ENCODE data around the gene RAB6A.
"Not testable (repeated sequence)": the region's sequence is repeated elsewhere in the genome, so short reads cannot be mapped to it uniquely, and the experiment has no call there.

The RAB6A gene

GRCh38 chr11:73750228-73750627, 10.6 kb downstream of the RAB6A start:
- Histone ChIP-seq H3K27ac (ENCODE audit: low read length) (no peak overlapping the region), H3K4me3 (ENCODE audit: low read length) (no peak overlapping the region), H3K4me1 (ENCODE audit: control insufficient read depth, insufficient read depth, low read length) (no peaks in the 10 kb centered on the region), H3K9me3 (ENCODE audit: control insufficient read depth, insufficient read depth, low read length) (no peaks in the 10 kb centered on the region), H3K36me3 (ENCODE audit: control insufficient read depth, insufficient read depth, low read length) (no peaks in the 10 kb centered on the region), H3K27me3 (ENCODE audit: control insufficient read depth, insufficient read depth, low read length) (no peaks in the 10 kb centered on the region)
- WGBS (ENCODE audit: insufficient coverage, insufficient read length), result no CpG with 5 or more reads among the region's 5 CpGs
- no peak for DNase-seq (ENCODE audit: low read depth, low spot score)

- Histone ChIP-seq H3K4me3 (ENCODE audit: low read length) (no peak overlapping the region), H3K27ac (ENCODE audit: low read length) (no peak overlapping the region), H3K4me1 (ENCODE audit: control insufficient read depth, insufficient read depth, low read length) (no peaks in the 10 kb centered on the region), H3K27me3 (ENCODE audit: control insufficient read depth, insufficient read depth, low read length) (no peaks in the 10 kb centered on the region), H3K9me3 (ENCODE audit: control insufficient read depth, insufficient read depth, low read length) (no peaks in the 10 kb centered on the region), H3K36me3 (ENCODE audit: control insufficient read depth, insufficient read depth, low read length) (no peaks in the 10 kb centered on the region)
- WGBS (ENCODE audit: insufficient coverage, insufficient read length), result 100% methylated on average over 1 of the region's 7 CpGs
- no peak for DNase-seq (ENCODE audit: low read depth, low spot score)
Measured at GRCh38 chr11:73749118-73749517, 11.8 kb downstream of the RAB6A start.

- Histone ChIP-seq H3K27me3 (ENCODE audit: control insufficient read depth, insufficient read depth, low read length) (no peaks in the 10 kb centered on the region), H3K4me3 (ENCODE audit: low read length) (no peak overlapping the region), H3K9me3 (ENCODE audit: control insufficient read depth, insufficient read depth, low read length) (no peaks in the 10 kb centered on the region), H3K36me3 (ENCODE audit: control insufficient read depth, insufficient read depth, low read length) (no peaks in the 10 kb centered on the region), H3K27ac (ENCODE audit: low read length) (no peak overlapping the region), H3K4me1 (ENCODE audit: control insufficient read depth, insufficient read depth, low read length) (no peaks in the 10 kb centered on the region)
- WGBS (ENCODE audit: insufficient coverage, insufficient read length), result no CpG with 5 or more reads among the region's 5 CpGs
- no peak for DNase-seq (ENCODE audit: low read depth, low spot score)
Measured at GRCh38 chr11:73748300-73748699, 12.6 kb downstream of the RAB6A start.

DNA sequence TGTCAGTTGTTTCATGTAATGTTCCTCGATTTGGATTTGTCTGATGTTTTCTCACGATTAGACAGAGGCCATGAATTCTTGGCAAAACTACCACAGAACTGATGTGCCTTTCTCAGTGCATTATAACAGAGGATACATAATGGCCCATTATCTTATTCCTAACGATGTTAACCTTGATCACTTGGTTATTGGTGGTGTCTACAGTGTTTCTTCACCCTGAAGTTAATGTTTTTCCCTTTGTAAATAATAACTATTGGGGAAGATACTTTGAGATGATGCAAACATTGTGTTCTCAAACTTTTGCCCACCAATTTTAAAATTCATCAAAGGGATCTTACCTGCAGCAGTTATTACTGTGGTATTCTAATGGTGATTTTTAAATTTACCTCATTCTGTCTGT, 13.1 kb downstream of the RAB6A start:
- Histone ChIP-seq H3K9me3 (ENCODE audit: control insufficient read depth, insufficient read depth, low read length) (no peaks in the 10 kb centered on the region), H3K4me1 (ENCODE audit: control insufficient read depth, insufficient read depth, low read length) (no peaks in the 10 kb centered on the region), H3K36me3 (ENCODE audit: control insufficient read depth, insufficient read depth, low read length) (no peaks in the 10 kb centered on the region), H3K27me3 (ENCODE audit: control insufficient read depth, insufficient read depth, low read length) (no peaks in the 10 kb centered on the region), H3K4me3 (ENCODE audit: low read length) (no peak overlapping the region), H3K27ac (ENCODE audit: low read length) (no peak overlapping the region)
- no peak for DNase-seq (ENCODE audit: low read depth, low spot score)
- WGBS (ENCODE audit: insufficient coverage, insufficient read length), result no CpG with 5 or more reads among the region's 3 CpGs

DNA sequence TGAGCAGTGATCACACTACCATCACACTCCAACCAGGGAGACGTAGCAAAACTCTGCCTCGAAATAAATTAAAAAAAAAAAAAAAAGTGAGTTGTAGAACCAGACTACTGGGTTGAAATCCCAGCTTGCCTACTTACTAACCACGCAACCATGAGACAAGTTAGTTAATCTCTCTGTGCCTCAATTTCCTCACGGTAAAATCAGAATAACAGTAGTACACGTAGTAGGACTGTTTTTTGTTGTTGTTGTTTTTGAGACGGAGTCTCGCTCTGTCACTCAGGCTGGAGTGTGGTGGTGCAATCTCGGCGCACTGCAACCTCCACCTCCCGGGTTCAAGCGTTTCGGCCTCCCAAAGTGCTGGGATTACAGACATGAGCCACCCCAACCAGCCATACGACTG, 14.2 kb downstream of the RAB6A start:
- no CpG with 5 or more reads among the region's 13 CpGs for WGBS (ENCODE audit: insufficient coverage, insufficient read length)
- no peaks in the 10 kb centered on the region for H3K36me3 ChIP-seq (ENCODE audit: control insufficient read depth, insufficient read depth, low read length)
- DNase-seq (ENCODE audit: low read depth, low spot score), result no peak
- no peaks in the 10 kb centered on the region for H3K27me3 ChIP-seq (ENCODE audit: control insufficient read depth, insufficient read depth, low read length)
- H3K4me1 ChIP-seq (ENCODE audit: control insufficient read depth, insufficient read depth, low read length), result no peaks in the 10 kb centered on the region
- H3K9me3 ChIP-seq (ENCODE audit: control insufficient read depth, insufficient read depth, low read length), result no peaks in the 10 kb centered on the region
- H3K4me3 ChIP-seq (ENCODE audit: low read length), result no peak overlapping the region
- no peak overlapping the region for H3K27ac ChIP-seq (ENCODE audit: low read length)

- WGBS (ENCODE audit: insufficient coverage, insufficient read length), result no CpG with 5 or more reads among the region's 7 CpGs
- DNase-seq (ENCODE audit: low read depth, low spot score), result no peak
- H3K4me1 ChIP-seq (ENCODE audit: control insufficient read depth, insufficient read depth, low read length), result no peaks in the 10 kb centered on the region
Measured at GRCh38 chr11:73743045-73743444, 17.8 kb downstream of the RAB6A start.

GRCh38 chr11:73735959-73736358, 24.9 kb downstream of the RAB6A start:
- not testable (repeated sequence) for H3K9me3 ChIP-seq (ENCODE audit: control insufficient read depth, insufficient read depth, low read length); H3K4me1 ChIP-seq (ENCODE audit: control insufficient read depth, insufficient read depth, low read length); H3K36me3 ChIP-seq (ENCODE audit: control insufficient read depth, insufficient read depth, low read length); H3K27me3 ChIP-seq (ENCODE audit: control insufficient read depth, insufficient read depth, low read length); H3K4me3 ChIP-seq (ENCODE audit: low read length); DNase-seq (ENCODE audit: low read depth, low spot score); H3K27ac ChIP-seq (ENCODE audit: low read length)
- WGBS (ENCODE audit: insufficient coverage, insufficient read length), result no CpG with 5 or more reads among the region's 7 CpGs

More at GRCh38 chr11:73743045-73743444, 17.8 kb downstream of the RAB6A start:
- Histone ChIP-seq H3K27me3 (ENCODE audit: control insufficient read depth, insufficient read depth, low read length) (no peaks in the 10 kb centered on the region), H3K27ac (ENCODE audit: low read length) (no peak overlapping the region), H3K4me3 (ENCODE audit: low read length) (no peak overlapping the region), H3K9me3 (ENCODE audit: control insufficient read depth, insufficient read depth, low read length) (no peaks in the 10 kb centered on the region), H3K36me3 (ENCODE audit: control insufficient read depth, insufficient read depth, low read length) (no peaks in the 10 kb centered on the region)

- H3K4me1 ChIP-seq (ENCODE audit: control insufficient read depth, insufficient read depth, low read length), result no peaks in the 10 kb centered on the region
- DNase-seq (ENCODE audit: low read depth, low spot score), result no peak
- H3K9me3 ChIP-seq (ENCODE audit: control insufficient read depth, insufficient read depth, low read length), result no peaks in the 10 kb centered on the region
- no peaks in the 10 kb centered on the region for H3K36me3 ChIP-seq (ENCODE audit: control insufficient read depth, insufficient read depth, low read length)
- no peak overlapping the region for H3K27ac ChIP-seq (ENCODE audit: low read length)
- no peak overlapping the region for H3K4me3 ChIP-seq (ENCODE audit: low read length)
- H3K27me3 ChIP-seq (ENCODE audit: control insufficient read depth, insufficient read depth, low read length), result no peaks in the 10 kb centered on the region
Measured at GRCh38 chr11:73734993-73735392, 25.9 kb downstream of the RAB6A start.

GRCh38 chr11:73734011-73734410, 26.9 kb downstream of the RAB6A start:
- DNase-seq (ENCODE audit: low read depth, low spot score); H3K36me3 ChIP-seq (ENCODE audit: control insufficient read depth, insufficient read depth, low read length); H3K27ac ChIP-seq (ENCODE audit: low read length); H3K4me1 ChIP-seq (ENCODE audit: control insufficient read depth, insufficient read depth, low read length); H3K27me3 ChIP-seq (ENCODE audit: control insufficient read depth, insufficient read depth, low read length); H3K4me3 ChIP-seq (ENCODE audit: low read length); H3K9me3 ChIP-seq (ENCODE audit: control insufficient read depth, insufficient read depth, low read length): not testable (repeated sequence)
- WGBS (ENCODE audit: insufficient coverage, insufficient read length), result no CpG with 5 or more reads among the region's 8 CpGs

DNA sequence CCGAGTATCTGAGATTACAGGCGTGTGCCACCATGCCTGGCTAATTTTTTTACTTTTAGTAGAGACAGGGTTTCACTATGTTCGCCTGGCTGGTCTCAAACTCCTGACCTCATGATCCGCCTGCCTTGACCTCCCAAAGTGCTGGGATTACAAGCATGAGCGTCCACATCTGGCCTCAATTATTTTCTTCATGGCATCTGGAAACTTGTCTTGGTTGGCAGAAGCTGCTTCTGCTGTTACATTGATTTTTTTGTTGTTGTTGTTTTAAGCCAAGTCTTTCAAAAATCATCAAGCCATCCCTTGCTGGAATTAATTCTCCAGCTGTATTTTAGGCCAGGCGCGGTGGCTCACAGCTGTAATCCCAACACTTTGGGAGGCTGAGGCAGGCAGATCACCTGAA, 27.9 kb downstream of the RAB6A start:
- H3K4me1 ChIP-seq (ENCODE audit: control insufficient read depth, insufficient read depth, low read length); H3K4me3 ChIP-seq (ENCODE audit: low read length); H3K9me3 ChIP-seq (ENCODE audit: control insufficient read depth, insufficient read depth, low read length); H3K27ac ChIP-seq (ENCODE audit: low read length); H3K27me3 ChIP-seq (ENCODE audit: control insufficient read depth, insufficient read depth, low read length); H3K36me3 ChIP-seq (ENCODE audit: control insufficient read depth, insufficient read depth, low read length); DNase-seq (ENCODE audit: low read depth, low spot score): not testable (repeated sequence)
- WGBS (ENCODE audit: insufficient coverage, insufficient read length), result no CpG with 5 or more reads among the region's 7 CpGs

DNA sequence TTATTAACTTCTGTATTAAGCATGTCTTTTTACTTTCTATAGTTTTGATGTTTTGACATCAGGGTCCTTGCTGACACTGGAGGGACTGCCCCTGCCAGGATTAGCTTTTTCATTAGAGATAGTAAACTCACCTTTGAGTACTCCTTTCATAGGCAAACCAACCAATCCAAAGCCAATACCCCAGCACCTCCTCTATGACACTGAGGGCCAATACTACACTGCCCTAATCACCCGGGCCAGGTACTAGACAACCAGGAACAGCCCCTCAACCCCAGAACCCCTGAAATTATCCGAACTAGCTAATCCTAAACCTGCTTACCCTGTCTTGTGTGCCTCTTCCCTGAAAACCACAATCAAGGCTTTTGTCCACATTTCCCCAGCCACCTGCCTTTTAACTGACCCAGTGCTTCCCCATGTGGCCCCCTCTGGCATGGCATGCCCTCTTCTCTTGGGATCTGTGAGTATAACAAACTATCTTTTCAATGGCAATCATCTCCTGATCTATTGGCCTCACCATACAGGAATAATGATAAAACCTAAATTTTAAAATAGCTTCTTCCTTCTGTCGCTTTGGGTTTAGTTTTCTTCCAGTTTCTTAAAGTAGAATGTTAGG, 31.2 kb downstream of the RAB6A start:
- Histone ChIP-seq H3K36me3 (ENCODE audit: control insufficient read depth, insufficient read depth, low read length) (no peaks in the 10 kb centered on the region), H3K4me3 (ENCODE audit: low read length) (no peak overlapping the region), H3K4me1 (ENCODE audit: control insufficient read depth, insufficient read depth, low read length) (no peaks in the 10 kb centered on the region), H3K27me3 (ENCODE audit: control insufficient read depth, insufficient read depth, low read length) (no peaks in the 10 kb centered on the region), H3K9me3 (ENCODE audit: control insufficient read depth, insufficient read depth, low read length) (no peaks in the 10 kb centered on the region), H3K27ac (ENCODE audit: low read length) (no peak overlapping the region)
- DNase-seq (ENCODE audit: low read depth, low spot score), result peak; percentile 16
- WGBS (ENCODE audit: insufficient coverage, insufficient read length), result no CpG with 5 or more reads among the region's 3 CpGs
